ENCODE measurements around the gene VDAC1. TPM values are rescaled to one million over a fixed set of nuclear protein-coding genes. Genes with fewer than 3 reads are reported as not detected.
"Not testable (repeated sequence)": the region's sequence is repeated elsewhere in the genome, so short reads cannot be mapped to it uniquely, and the experiment has no call there.

Gene VDAC1
- total and polyA plus RNA-seq, 9 donors = 41.1 to 171 (median 89.9) TPM

GRCh38 chr5:133962131-133962530 is 42.6 kb downstream of the VDAC1 start:
- intact Hi-C loops (cut with DNase I) = no loop called here
- no peak for DNase-seq
- WGBS, 3 donors = 49 to 57% (median 52%) methylated on average over 2 of the region's 2 CpGs
- Histone ChIP-seq H3K36me3 (no peaks in the 10 kb centered on the region), H3K27me3 (no peaks in the 10 kb centered on the region), H3K4me1 (ENCODE audit: insufficient read depth) (no peaks in the 10 kb centered on the region), H3K4me3 (no peak overlapping the region), H3K27ac (no peak overlapping the region), H3K9me3 (no peaks in the 10 kb centered on the region)
- no peak for TF ChIP-seq EP300 (IDR thresholded peaks at IDR 0.05)
- no peak for TF ChIP-seq POLR2A (IDR thresholded peaks at IDR 0.05)
- TF ChIP-seq, protein P1, sequence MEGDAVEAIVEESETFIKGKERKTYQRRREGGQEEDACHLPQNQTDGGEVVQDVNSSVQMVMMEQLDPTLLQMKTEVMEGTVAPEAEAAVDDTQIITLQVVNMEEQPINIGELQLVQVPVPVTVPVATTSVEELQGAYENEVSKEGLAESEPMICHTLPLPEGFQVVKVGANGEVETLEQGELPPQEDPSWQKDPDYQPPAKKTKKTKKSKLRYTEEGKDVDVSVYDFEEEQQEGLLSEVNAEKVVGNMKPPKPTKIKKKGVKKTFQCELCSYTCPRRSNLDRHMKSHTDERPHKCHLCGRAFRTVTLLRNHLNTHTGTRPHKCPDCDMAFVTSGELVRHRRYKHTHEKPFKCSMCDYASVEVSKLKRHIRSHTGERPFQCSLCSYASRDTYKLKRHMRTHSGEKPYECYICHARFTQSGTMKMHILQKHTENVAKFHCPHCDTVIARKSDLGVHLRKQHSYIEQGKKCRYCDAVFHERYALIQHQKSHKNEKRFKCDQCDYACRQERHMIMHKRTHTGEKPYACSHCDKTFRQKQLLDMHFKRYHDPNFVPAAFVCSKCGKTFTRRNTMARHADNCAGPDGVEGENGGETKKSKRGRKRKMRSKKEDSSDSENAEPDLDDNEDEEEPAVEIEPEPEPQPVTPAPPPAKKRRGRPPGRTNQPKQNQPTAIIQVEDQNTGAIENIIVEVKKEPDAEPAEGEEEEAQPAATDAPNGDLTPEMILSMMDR (IDR thresholded peaks at IDR 0.05) = no peak

DNA sequence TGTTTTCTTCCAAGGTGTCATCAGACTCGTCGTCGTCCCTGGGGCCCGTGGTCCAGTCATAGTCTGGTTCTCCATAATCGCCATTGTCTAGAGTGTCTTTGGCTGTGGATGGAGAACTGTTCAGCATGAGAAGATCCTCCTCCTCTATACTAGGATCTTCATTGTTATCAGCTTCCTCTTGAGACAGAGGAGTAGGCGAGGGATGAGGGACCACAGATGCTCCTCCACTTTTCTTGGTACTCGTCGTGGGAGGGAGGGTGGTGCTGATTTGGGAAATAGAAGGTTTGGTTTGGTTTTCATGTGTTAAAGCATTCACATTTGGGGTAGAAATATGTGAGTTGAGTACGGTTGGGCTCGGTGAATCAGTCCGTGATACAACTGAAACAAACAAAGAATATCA is 45.1 kb downstream of the VDAC1 start:
- TF ChIP-seq POLR2A (IDR thresholded peaks at IDR 0.05) (no peak), EP300 (IDR thresholded peaks at IDR 0.05) (no peak)
- TF ChIP-seq, protein P1 (IDR thresholded peaks at IDR 0.05) = no peak
- no peak overlapping the region for H3K4me3 ChIP-seq
- no peaks in the 10 kb centered on the region for H3K36me3 ChIP-seq
- H3K9me3 ChIP-seq = no peaks in the 10 kb centered on the region
- no peak overlapping the region for H3K27ac ChIP-seq
- no peak for DNase-seq
- WGBS, 3 donors = 88 to 89% (median 88%) methylated on average over 11 of the region's 11 CpGs
- intact Hi-C loops (cut with DNase I) = no loop called here
- no peaks in the 10 kb centered on the region for H3K4me1 ChIP-seq (ENCODE audit: insufficient read depth)
- no peaks in the 10 kb centered on the region for H3K27me3 ChIP-seq

- H3K4me3 ChIP-seq = no peak overlapping the region
- no peaks in the 10 kb centered on the region for H3K27me3 ChIP-seq
- no peak for DNase-seq
- H3K27ac ChIP-seq = no peak overlapping the region
- intact Hi-C loops (cut with DNase I) = no loop called here
- H3K4me1 ChIP-seq (ENCODE audit: insufficient read depth) = peaks cover 3% of the 10 kb centered on the region
- H3K36me3 ChIP-seq = no peaks in the 10 kb centered on the region
- 80 to 93% (median 89%) methylated on average over 1 of the region's 1 CpG for WGBS, 3 donors
- TF ChIP-seq, protein P1 (IDR thresholded peaks at IDR 0.05) = no peak
- TF ChIP-seq POLR2A (IDR thresholded peaks at IDR 0.05) (no peak), EP300 (IDR thresholded peaks at IDR 0.05) (no peak)
- H3K9me3 ChIP-seq = no peaks in the 10 kb centered on the region
Measured at GRCh38 chr5:133957591-133957990, 47.2 kb downstream of the VDAC1 start.

DNA sequence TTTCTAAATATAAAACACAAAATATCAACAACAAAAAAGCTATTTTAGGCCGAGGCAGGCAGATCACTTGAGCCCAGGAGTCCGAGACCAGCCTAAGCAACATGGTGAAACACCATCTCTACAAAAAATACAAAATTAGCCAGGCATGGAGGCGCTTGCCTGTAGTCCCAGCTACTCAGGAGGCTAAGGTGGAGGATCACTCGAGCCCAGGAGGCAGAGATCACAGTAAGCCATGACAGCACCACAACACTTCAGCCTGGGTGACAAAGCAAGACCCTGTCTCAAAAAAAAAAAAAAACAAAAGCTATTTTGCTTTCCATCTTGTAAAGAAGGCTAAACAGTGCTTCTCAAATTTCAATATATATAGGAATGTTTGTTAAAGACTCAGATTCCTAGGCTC is 47.7 kb downstream of the VDAC1 start:
- peaks cover 4% of the 10 kb centered on the region for H3K4me1 ChIP-seq (ENCODE audit: insufficient read depth)
- H3K36me3 ChIP-seq = no peaks in the 10 kb centered on the region
- H3K27me3 ChIP-seq = no peaks in the 10 kb centered on the region
- TF ChIP-seq, protein P1 (IDR thresholded peaks at IDR 0.05) = no peak
- TF ChIP-seq POLR2A (IDR thresholded peaks at IDR 0.05) = no peak
- TF ChIP-seq EP300 (IDR thresholded peaks at IDR 0.05) = no peak
- no peaks in the 10 kb centered on the region for H3K9me3 ChIP-seq
- H3K27ac ChIP-seq = no peak overlapping the region
- DNase-seq = no peak
- intact Hi-C loops (cut with DNase I) = no loop called here
- 69 to 88% (median 69%) methylated on average over 4 of the region's 4 CpGs for WGBS, 3 donors
- H3K4me3 ChIP-seq = no peak overlapping the region

DNA sequence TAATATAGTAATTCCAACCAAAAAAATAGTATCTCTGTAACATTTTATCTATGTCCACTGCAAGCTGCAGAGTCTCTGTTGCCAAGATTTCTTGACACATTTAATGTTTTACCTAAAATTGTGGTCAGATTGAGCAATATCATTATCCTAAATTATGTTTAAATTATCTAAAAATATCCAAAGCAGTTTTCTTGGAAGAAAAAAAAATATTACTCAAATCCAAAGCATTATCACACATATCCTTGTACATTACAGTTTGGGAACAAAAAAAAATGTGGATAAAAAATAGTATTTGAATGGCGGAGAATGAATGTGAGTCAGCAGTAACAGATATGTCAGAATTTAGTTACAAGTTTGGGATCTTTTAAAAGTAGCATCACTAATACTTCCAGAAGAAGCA is 48.6 kb downstream of the VDAC1 start:
- H3K9me3 ChIP-seq; H3K4me3 ChIP-seq; H3K27ac ChIP-seq; intact Hi-C loops (cut with DNase I); DNase-seq; H3K36me3 ChIP-seq; H3K4me1 ChIP-seq (ENCODE audit: insufficient read depth); H3K27me3 ChIP-seq: not testable (repeated sequence)
- 84 to 86% (median 85%) methylated on average over 1 of the region's 1 CpG for WGBS, 3 donors
